ENCODE measurements around the gene S100A5.
"Not testable (repeated sequence)": the region's sequence is repeated elsewhere in the genome, so short reads cannot be mapped to it uniquely, and the experiment has no call there.

- not testable (repeated sequence) for TF ChIP-seq SUZ12 (IDR thresholded peaks at IDR 0.05; ENCODE audit: extremely low read depth, insufficient read depth, insufficient read length); YY1 (IDR thresholded peaks at IDR 0.05; ENCODE audit: insufficient read depth, insufficient read length); ZNF274 (IDR thresholded peaks at IDR 0.05; ENCODE audit: low read depth, low read length)
Observed at GRCh38 chr1:153522353-153523048, 18.2 kb downstream of the S100A5 start.

Measured in NT2/D1 (cell line).